ENCODE results near the gene DUOX1. TPM values are rescaled to one million over a fixed set of nuclear protein-coding genes. Genes with fewer than 3 reads are reported as not detected.

DUOX1 gene
- total and polyA plus RNA-seq, 2 of the 13 experiments (the other 11 are each of a cell fraction or from before 2014, with no cell fraction given): 0.03 TPM; not detected in 1

DNA sequence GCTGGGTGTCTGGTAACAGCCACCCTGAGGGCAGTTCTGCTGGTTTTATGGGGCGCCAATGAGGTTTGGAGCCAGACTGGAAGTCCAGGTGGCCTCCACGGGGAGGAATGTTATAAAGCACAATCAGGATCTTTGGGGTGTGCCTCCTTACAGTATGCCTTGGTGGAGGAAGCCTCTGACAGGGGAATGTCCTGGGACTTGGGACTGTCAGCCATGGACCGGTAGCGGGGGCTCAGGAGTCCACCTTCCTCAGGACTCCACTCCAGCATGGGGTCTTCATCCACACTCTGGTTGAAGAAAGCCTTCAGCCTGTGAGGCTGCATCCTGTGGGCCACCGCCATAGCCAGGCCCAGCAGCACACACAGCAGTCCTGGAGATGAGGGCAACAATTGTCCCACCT is 10.8 kb upstream of the DUOX1 start:
- Histone ChIP-seq H3K4me1 (ENCODE audit: insufficient read depth, low read length) (peaks cover 19% of the 10 kb centered on the region), H3K79me2 (ENCODE audit: insufficient read depth, low read length) (no peaks in the 10 kb centered on the region), H3K36me3 (replicated peaks in 1 of 2; ENCODE audit: control insufficient read depth in 1 of 2, insufficient read depth in 2 of 2, low read length in 2 of 2) (no peaks in the 10 kb centered on the region), H3K9me3 (ENCODE audit: low read length) (no peaks in the 10 kb centered on the region), H3K27me3 (ENCODE audit: control insufficient read depth in 1 of 2, insufficient read depth in 2 of 2, low read length in 2 of 2) (peaks cover 4 to 27% of the 10 kb centered on the region in 2 experiments), H3K4me3 (replicated peaks in 1 of 3; ENCODE audit: insufficient read depth in 1 of 3, low read depth in 2 of 3, low read length in 3 of 3) (no peak overlapping the region), H3K4me2 (ENCODE audit: low read depth, low read length) (no peak overlapping the region), H2AFZ (ENCODE audit: low read length) (no peak overlapping the region), H3K27ac (ENCODE audit: extremely low read length, insufficient read depth, low read length) (no peak overlapping the region), H3K9ac (ENCODE audit: insufficient read depth, low read depth, low read length) (no peak overlapping the region), H4K20me1 (ENCODE audit: insufficient read depth, low read length) (no peaks in the 10 kb centered on the region)
- 55% methylated on average over 5 of the region's 5 CpGs for WGBS (ENCODE audit: low lambda C conversion rate)
- FAIRE-seq: no peak
- ChIA-PET CTCF (ENCODE audit: low intra/inter-chr PET ratio, low total read pairs) (interaction anchor here (1.3 to 1.9 kb wide), 4 partner anchors 13 to 82 kb away, joined by 3 to 5 read pairs (median 4); no protein-coding TSS in a partner anchor), POLR2A (no interaction called here)
- BruUV-seq (replicated peaks): no TSS peak
- no peak for ATAC-seq
- no peak for DNase-seq (ENCODE audit: low spot score)
- TF ChIP-seq ZNF572 (CRISPR knock-in tag; IDR thresholded peaks at IDR 0.05) (no peak), ELF1 (CRISPR knock-in tag; IDR thresholded peaks at IDR 0.05) (no peak), U2AF1 (optimal IDR thresholded peaks at IDR 0.05; ENCODE audit: low read depth, low read length) (no peak), SMAD9 (CRISPR knock-in tag; IDR thresholded peaks at IDR 0.05) (no peak), SMYD3 (CRISPR knock-in tag; IDR thresholded peaks at IDR 0.05) (no peak), JUNB (CRISPR knock-in tag; IDR thresholded peaks at IDR 0.05; ENCODE audit: borderline replicate concordance) (no peak), ZNF75D (CRISPR knock-in tag; IDR thresholded peaks at IDR 0.05; ENCODE audit: borderline replicate concordance) (no peak), ZSCAN9 (CRISPR knock-in tag; IDR thresholded peaks at IDR 0.05; ENCODE audit: borderline replicate concordance) (no peak), ZNF570 (CRISPR knock-in tag; IDR thresholded peaks at IDR 0.05; ENCODE audit: borderline replicate concordance) (no peak)
- TF ChIP-seq, protein P1, sequence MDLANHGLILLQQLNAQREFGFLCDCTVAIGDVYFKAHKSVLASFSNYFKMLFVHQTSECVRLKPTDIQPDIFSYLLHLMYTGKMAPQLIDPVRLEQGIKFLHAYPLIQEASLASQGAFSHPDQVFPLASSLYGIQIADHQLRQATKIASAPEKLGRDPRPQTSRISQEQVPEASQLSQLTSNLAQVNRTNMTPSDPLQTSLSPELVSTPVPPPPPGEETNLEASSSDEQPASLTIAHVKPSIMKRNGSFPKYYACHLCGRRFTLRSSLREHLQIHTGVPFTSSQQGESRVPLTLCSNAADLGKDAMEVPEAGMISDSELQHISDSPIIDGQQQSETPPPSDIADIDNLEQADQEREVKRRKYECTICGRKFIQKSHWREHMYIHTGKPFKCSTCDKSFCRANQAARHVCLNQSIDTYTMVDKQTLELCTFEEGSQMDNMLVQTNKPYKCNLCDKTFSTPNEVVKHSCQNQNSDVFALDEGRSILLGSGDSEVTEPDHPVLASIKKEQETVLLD (CRISPR knock-in tag; IDR thresholded peaks at IDR 0.05; ENCODE audit: low read depth): no peak
- intact Hi-C loops (cut with micrococcal nuclease; ENCODE audit: unreplicated experiment): loop anchor here (1.0 to 2.0 kb wide), 2 partner anchors 82 to 151 kb away; no protein-coding TSS in a partner anchor
- in situ Hi-C loops (cut with HindIII; ENCODE audit: extremely low pct_ligation_motif_present, low pct_unique_long_range_greater_than_20kb): no loop called here
